Colonic mucosa (tissue), 4 donors: ENCODE results near the gene INPP5E. TPM values are rescaled to one million over a fixed set of nuclear protein-coding genes. Genes with fewer than 3 reads are reported as not detected.

Experiments used
- DNase-seq: peaks from one replicate; pipeline ENCODE4 v3.0.0-alpha.2; 2020
- H3K27ac ChIP-seq: fragments of 200-600 bp; one replicate; pipeline ENCODE4 v1.8.0; 2021
- H3K27me3 ChIP-seq: fragments of 200-600 bp; one replicate; pipeline ENCODE4 v1.8.0; 2021
- H3K36me3 ChIP-seq: fragments of 200-600 bp; one replicate; pipeline ENCODE4 v1.8.0; 2021
- H3K4me1 ChIP-seq: fragments of 200-600 bp; one replicate; pipeline ENCODE4 v1.8.0; 2021; ENCODE audit warnings: mild to moderate bottlenecking
- H3K4me3 ChIP-seq: fragments of 200-600 bp; one replicate; pipeline ENCODE4 v1.8.0; 2021
- H3K9ac ChIP-seq, 2 donors: one replicate each; pipeline ENCODE4 v1.7.0; 2013; ENCODE audit warnings: control low read depth in 2 of 2, low read depth in 2 of 2, low read length in 2 of 2
- H3K9me3 ChIP-seq: fragments of 200-600 bp; one replicate; pipeline ENCODE4 v1.8.0; 2021
- CTCF ChIP-seq: fragments of 200-600 bp; IDR thresholded peaks from one replicate; pipeline ENCODE4 v1.8.0; 2022; ENCODE audit warnings: antibody characterized with exemption, mild to moderate bottlenecking
- intact Hi-C: fragments of 100-400 bp; cut with DNase I; formaldehyde crosslinking; loops from one replicate; pipeline ENCODE4 v1.14.1; 2022
- total RNA-seq, 2 donors: library from RNA; stranded (reverse); fragmentation: NEBNext Ultra II Directional in 1 of 2; extraction: Animal tissue kit (Norgen Biotek cat#: 25700) in 1 of 2; gene quantifications; one replicate each; pipeline ENCODE4 v1.2.1, GENCODE V29; 2021
- donor health status: healthy.
- donor health status: DM: no; HTN: no; CAD: no.
- donor health status: DM: no; HTN: no; CAD: no.

The INPP5E gene
- total RNA-seq, 2 donors from 2014 or later, result 8.3 to 12.1 TPM

GRCh38 chr9:136391737-136392537 lies 47.7 kb downstream of the INPP5E start:
- TF ChIP-seq CTCF, result no peak
- H3K9ac ChIP-seq, result no peak overlapping the region
- intact Hi-C loops, result no loop called here
- H3K36me3 ChIP-seq, result peaks cover 6% of the 10 kb centered on the region
- no peaks in the 10 kb centered on the region for H3K9me3 ChIP-seq
- H3K4me1 ChIP-seq, result peaks cover 12% of the 10 kb centered on the region
- H3K27me3 ChIP-seq, result no peaks in the 10 kb centered on the region
- H3K4me3 ChIP-seq, result no peak overlapping the region
- no peak overlapping the region for H3K27ac ChIP-seq
- DNase-seq, result no peak

GRCh38 chr9:136389396-136389795 lies 50.2 kb downstream of the INPP5E start:
- TF ChIP-seq CTCF, result no peak
- intact Hi-C loops, result no loop called here
- H3K36me3 ChIP-seq, result peaks cover 6% of the 10 kb centered on the region
- no peak overlapping the region for H3K9ac ChIP-seq
- no peaks in the 10 kb centered on the region for H3K27me3 ChIP-seq
- no peak for DNase-seq
- H3K4me3 ChIP-seq, result no peak overlapping the region
- no peaks in the 10 kb centered on the region for H3K9me3 ChIP-seq
- no peaks in the 10 kb centered on the region for H3K4me1 ChIP-seq
- no peak overlapping the region for H3K27ac ChIP-seq

- peaks cover 2% of the 10 kb centered on the region for H3K36me3 ChIP-seq
Observed at GRCh38 chr9:136387217-136387616, 52.4 kb downstream of the INPP5E start.

GRCh38 chr9:136386018-136386417 lies 53.6 kb downstream of the INPP5E start:
- Histone ChIP-seq H3K9me3 (no peaks in the 10 kb centered on the region), H3K27ac (no peak overlapping the region), H3K9ac (no peak overlapping the region), H3K36me3 (no peaks in the 10 kb centered on the region), H3K4me3 (no peak overlapping the region), H3K4me1 (no peaks in the 10 kb centered on the region), H3K27me3 (no peaks in the 10 kb centered on the region)
- intact Hi-C loops, result no loop called here
- TF ChIP-seq CTCF, result no peak
- DNase-seq, result no peak

More at GRCh38 chr9:136387217-136387616, 52.4 kb downstream of the INPP5E start:
- Histone ChIP-seq H3K27ac (no peak overlapping the region), H3K4me1 (no peaks in the 10 kb centered on the region), H3K9ac (no peak overlapping the region), H3K9me3 (no peaks in the 10 kb centered on the region), H3K4me3 (no peak overlapping the region), H3K27me3 (no peaks in the 10 kb centered on the region)
- no peak for TF ChIP-seq CTCF
- intact Hi-C loops, result no loop called here
- DNase-seq, result no peak

GRCh38 chr9:136385015-136385414 lies 54.6 kb downstream of the INPP5E start:
- Histone ChIP-seq H3K36me3 (no peaks in the 10 kb centered on the region), H3K4me1 (no peaks in the 10 kb centered on the region), H3K4me3 (no peak overlapping the region), H3K9ac (no peak overlapping the region), H3K27me3 (no peaks in the 10 kb centered on the region), H3K9me3 (no peaks in the 10 kb centered on the region), H3K27ac (no peak overlapping the region)
- intact Hi-C loops, result no loop called here
- DNase-seq, result no peak
- TF ChIP-seq CTCF, result no peak
